HG03103 (cell line): ENCODE results near the gene PRELID3B.
"Not testable (repeated sequence)": the region's sequence is repeated elsewhere in the genome, so short reads cannot be mapped to it uniquely, and the experiment has no call there.

Experiments used
- ATAC-seq: cut with Tn5 transposase; IDR thresholded peaks from one replicate; pipeline ENCODE4 v1.9.1; 2021; ENCODE audit warnings: low read depth; ENCODE audit not compliant: unreplicated experiment

The PRELID3B gene

DNA sequence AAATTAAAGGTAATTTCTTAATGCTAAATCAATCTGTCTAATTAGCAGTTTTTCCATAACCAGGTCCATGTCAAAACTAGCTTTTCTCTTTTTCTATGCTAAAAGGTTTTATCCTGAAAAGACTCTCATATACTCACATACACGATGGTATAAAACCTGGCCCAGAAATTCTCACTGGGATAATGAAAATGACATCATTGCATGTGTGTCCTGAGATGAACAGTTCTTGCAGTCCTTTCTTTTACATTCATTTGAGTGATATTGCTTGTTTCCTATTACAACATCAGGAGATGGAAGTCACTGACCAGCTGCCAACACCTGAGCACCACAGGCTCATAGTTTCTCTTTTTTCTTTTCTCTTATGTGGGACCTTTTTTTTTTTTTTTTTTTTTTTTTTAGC lies 7.9 kb upstream of the PRELID3B start:
- no peak for ATAC-seq

DNA sequence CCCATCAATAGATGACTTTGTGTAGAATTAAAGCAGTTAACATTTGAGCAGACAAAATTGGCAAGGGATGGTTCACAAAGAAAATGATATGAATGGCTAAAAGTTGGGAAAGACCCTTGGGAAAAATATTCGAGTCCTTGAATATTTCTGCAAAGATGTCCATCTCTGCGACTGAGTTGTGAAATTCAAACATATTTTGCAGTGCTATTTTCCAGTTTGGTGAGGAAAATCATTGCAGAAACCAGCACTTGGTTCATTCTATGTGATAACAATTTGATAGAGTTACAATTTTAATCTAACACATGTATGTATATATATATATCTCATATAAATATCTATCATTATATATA lies 6.1 kb upstream of the PRELID3B start:
- ATAC-seq = no peak

DNA sequence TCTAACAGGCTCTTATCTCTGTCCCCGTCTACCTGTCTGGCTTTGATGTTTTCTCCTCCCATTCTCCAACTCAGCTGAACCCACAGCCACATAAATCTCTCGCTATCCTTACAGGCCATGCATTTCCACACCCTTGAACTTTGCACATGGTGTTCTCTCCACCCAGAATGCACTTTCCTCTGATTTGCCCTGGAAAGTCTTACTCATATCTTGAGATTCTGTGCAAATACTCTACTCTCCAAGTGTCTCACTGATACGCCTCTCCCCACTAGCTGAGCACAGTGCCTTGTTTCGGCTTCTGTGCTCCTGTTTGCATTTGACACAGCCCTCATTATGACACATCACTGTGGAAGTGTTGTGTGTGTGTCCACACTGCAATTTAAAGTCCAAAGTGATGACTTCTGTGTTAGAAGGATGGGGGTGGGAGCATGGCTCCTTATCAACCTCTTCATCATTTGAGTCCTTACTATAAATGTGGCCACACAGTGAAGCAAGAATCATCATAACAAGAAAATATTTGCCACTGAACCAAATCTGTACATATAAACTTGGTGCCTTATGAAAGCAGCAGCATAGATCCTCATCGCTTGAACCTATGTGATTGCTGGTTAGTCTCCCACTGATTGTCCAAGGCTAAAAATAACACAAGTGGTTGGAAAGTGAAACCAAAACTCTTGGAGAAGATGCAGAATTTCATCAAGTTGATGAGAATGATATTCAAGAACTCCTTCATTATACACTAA lies 5.5 kb upstream of the PRELID3B start:
- ATAC-seq = no peak

DNA sequence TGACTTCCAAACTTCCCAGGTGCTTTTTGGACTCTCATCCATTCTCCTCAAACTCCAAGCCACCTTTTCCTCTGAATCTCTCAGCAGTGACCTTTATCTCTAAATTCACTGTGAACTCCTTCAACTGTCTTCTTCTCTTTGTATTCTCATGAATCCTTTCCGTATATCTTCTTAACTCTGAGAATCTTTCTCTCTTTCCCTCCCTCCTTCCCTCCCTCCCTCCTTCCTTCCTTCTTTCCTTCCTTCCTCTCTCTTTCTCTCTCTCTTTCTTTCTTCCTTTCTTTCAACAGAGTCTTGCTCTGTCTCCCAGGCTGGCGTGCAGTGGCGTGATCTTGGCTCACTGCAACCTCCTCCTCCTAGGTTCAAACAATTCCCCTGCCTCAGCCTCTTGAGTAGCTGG lies 4.3 kb upstream of the PRELID3B start:
- no peak for ATAC-seq

- no peak for ATAC-seq
Measured at GRCh38 chr20:59044796-59045195, 2.2 kb upstream of the PRELID3B start.

DNA sequence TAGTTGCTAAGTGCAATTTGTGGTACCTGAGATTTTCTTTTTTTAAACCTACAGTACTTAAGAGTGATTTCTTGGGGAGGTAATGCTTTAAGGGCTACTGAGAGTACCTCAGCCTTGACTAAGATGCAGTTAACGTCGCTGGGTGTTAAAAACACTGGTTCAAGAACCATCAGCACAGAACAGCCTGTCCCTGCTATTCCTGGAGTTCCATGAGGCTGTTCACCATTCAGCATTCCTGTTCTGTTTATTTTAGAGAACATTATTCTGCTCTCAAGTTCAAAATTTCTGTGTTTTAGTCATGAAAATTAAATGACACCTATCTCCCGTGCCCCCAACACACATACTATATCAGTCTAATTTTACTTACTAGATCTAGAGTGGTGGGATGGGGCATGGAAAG lies 1.7 kb upstream of the PRELID3B start:
- ATAC-seq = no peak

- ATAC-seq = no peak
Measured at GRCh38 chr20:59043698-59044097, 1.1 kb upstream of the PRELID3B start.

- ATAC-seq = peak; percentile 91
Measured at GRCh38 chr20:59042796-59043631, 428 bp upstream of the PRELID3B start.

DNA sequence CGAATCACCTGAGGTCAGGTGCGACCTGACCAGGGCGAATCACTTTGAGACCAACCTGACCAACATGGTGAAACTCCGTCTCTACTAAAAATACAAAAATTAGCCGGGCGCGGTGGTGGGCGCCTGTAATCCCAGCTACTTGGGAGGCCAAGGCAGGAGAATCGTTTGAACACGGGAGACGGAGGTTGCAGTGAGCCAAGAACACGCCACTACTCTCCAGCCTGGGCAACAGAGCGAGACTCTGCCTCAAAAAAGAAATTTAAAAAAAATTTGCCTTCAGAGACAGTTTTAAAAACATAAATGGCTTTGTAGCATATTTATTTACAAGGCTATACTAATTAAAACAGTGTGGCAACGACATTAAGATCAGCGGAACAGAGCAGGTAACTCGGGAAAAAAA lies 1.1 kb downstream of the PRELID3B start:
- ATAC-seq = not testable (repeated sequence)

GRCh38 chr20:59040667-59041066 lies 1.9 kb downstream of the PRELID3B start:
- ATAC-seq = no peak

- no peak for ATAC-seq
Measured at GRCh38 chr20:59039233-59039632, 3.4 kb downstream of the PRELID3B start.

- no peak for ATAC-seq
Measured at GRCh38 chr20:59037386-59037785, 5.2 kb downstream of the PRELID3B start.

DNA sequence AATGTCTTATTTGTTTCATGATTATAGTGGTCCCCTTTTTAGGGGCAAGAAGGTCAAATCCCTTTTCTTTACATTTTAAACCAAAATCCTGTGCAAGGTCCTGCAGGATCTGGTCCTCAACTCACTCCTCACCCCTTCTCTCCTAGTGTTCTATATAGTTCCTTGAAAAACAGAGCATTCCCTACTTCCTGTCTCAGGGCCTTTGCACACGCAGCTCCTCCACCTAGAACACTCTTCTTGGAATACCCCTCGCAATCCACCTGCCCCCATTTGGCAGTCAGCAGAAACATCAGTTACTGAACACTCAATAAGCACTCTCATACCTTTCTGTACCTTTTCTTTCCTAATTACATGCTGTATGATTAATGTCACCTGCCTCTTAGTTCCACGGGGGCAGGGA lies 7.2 kb downstream of the PRELID3B start:
- ATAC-seq = no peak

DNA sequence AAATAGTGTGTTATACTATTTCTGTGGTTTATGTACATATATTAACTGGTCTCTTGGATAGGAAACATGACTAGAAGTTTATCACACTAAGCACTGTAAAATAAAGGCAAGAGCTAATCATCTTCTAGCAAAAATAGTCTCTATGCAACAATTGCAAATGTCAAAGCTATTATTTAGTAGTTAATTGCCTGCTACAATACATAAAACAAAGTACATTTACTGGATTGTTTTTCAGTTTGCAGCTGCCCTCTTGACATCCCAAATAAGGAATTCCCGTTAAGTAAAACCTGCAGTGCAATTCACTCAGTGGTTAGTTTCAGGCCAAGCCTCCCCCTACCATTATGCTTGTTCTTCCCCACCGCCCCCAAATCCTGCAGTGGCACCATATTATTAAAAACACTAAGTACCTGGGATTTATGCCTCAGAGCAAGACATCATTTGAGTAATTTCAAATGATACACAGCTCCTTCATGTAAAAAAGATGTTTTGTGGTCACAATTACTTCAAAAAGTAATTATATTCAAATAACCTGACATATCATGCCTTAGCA lies 8.9 kb downstream of the PRELID3B start:
- ATAC-seq = no peak

GRCh38 chr20:59033093-59033492 lies 9.5 kb downstream of the PRELID3B start:
- ATAC-seq = no peak

DNA sequence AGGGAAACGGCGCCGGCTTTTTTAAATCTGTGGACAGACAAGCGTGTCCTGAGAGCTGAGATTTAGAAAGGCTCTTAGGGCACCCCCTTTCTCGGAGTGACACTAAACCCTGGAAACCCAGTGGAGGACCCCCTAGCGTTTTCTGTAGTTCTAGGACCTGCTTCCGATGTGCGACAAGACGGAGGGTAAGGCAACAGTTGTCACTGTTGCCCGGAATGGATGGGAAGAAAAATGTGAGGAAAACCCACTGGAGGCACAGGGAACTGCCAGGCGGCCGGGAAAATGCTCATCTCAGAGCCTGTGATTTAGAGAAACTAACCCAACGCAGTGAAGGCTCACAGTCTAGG lies 9.9 kb downstream of the PRELID3B start:
- ATAC-seq = no peak

DNA sequence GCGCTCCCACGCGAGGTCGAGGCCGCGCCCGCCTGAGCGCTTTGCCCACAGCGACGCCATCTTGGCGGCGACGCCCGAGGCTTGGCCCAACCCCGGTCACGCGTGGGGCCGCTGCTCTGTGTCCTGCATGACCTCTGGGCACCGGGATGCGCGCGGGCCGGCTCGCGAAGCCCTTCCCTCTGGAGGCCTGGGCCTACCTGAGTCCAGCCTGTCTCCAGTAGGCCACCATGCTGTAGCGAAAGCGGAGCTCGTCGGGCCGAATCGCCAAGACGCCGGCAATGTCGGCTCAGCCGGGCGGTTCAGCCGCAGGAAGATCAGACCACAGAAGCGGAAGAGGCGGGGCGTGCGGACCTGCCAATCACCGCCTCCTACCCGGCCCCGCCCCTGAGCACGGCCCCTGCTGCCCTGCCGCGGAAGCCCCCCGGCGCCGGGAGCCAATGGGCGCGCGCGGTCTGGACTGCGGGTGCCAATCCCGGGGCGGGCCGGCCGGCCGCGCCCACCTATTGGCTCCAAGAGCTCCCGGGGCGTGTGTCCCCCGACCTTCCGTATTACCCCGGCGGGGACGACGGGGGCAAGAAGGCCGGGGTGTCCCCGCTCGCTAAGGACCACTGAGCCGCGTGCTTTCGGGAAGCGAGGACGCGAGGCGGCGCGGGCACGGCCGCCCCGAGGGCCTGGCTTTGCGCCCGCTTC lies 10.4 kb downstream of the PRELID3B start, which contains the start of gene ATP5F1E:
Gene ATP5F1E (minus strand): TSS at position 313 of the 690 bp plus-strand sequence. CDS start 84 bp downstream, at position 229.
- ATAC-seq = peak; percentile 90

DNA sequence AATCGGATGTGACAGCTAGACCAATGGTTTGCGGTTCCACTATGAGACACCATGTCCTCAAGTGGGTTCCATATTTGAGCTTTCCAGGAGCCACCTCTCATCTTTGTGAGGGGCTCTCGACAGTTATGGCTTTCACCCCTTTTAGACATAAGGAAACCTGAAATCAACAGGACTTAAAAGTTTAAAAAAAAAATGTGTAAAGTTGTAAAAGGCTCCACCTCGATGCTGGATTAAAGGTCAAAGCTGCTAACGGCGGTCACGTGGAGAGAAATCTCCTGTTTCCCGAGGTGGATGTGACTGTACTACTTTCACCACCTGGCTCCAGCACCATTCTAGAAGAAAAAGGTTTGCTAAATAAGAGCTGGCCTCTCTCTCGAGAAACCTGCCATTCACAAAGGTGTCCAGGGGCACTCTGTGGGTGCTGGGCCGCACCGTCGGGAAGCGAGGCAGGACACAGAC lies 11.0 kb downstream of the PRELID3B start:
- no peak for ATAC-seq

- no peak for ATAC-seq
Measured at GRCh38 chr20:59030911-59031563, 11.5 kb downstream of the PRELID3B start.

- no peak for ATAC-seq
Measured at GRCh38 chr20:59028812-59029211, 13.8 kb downstream of the PRELID3B start.
